HG02938 (cell line): ENCODE measurements around the gene VPS29.
A peak's percentile ranks its signal among the peaks of the same experiment; 100 is the strongest.
"Not testable (repeated sequence)": the region's sequence is repeated elsewhere in the genome, so short reads cannot be mapped to it uniquely, and the experiment has no call there.

Experiments used
- ATAC-seq: cut with Tn5 transposase; IDR thresholded peaks from one replicate; pipeline ENCODE4 v1.9.1; 2021; ENCODE audit warnings: mild to moderate bottlenecking, moderate library complexity; ENCODE audit not compliant: unreplicated experiment

VPS29 gene

GRCh38 chr12:110528277-110528839, 26.4 kb upstream of the VPS29 start:
- ATAC-seq = no peak

DNA sequence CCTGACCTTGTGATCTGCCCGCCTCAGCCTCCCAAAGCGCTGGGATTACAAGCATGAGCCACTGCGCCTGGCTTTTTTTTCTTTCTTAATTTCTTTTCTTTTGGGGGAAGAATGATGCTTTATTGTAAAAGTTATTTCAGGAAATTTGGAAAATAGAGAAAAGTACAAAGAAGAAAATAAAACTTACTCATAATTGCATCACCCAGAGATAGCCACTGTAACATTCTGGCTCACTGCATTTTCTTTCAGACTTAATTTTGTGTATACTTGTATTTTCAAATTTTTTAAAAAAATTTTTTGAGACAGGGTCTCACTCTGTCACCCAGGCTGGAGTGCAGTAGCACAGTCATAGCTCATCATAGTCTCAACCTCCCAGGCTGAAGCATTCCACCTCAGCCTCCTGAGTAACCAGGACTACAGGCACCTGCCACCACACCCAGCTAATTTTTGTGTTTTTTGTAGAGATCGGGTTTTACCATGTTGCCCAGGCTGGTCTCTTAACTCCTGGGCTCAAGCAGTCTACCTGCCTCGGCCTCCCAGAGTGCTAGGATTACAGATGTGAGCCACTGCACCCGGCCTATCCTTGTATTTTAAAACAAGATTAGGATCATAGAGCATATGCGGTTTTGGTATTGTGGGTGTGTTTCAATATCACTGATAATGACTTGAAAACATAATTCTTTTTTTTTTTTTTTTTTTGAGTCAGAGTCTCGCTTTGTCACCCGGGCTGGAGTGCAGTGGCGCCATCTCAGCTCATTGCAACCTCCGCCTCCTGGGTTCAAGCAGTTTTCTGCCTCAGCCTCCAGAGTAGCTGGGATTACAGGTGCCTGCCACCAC, 19.2 kb upstream of the VPS29 start:
- ATAC-seq = not testable (repeated sequence)

DNA sequence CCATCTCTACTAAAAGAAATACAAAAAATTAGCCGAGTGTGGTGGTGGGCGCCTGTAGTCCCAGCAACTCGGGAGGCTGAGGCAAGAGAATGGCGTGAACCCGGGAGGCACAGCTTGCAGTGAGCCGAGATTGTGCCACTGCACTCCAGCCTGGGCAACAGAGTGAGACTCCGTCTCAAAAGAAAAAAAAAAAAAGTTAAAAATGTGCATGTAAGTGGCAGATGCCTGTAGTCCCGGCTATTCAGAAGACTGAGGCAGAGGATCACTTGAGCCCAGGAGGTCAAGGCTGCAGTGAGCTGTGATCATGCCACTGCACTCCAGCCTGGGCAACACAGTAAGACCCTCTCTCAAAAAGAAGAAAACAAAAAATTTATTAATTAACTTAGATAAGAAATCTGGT, 16.1 kb upstream of the VPS29 start:
- not testable (repeated sequence) for ATAC-seq

DNA sequence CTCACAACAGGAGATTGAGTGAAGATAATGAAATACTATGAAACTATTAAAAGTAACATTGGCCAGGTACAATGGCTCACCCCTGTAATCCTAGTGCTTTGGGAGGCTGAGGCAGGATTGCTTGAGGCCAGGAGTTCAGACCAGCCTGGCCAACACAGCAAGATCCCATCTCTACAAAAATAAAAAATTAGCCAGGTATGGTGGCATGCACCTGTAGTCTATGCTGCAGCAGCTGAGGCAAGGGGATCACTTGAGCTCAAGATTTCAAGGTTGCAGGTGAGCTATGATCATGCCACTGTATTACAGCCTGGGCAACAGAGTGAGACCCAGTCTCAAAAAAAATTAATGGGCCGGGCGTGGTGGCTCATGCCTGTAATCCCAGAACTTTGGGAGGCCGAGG, 15.1 kb upstream of the VPS29 start:
- ATAC-seq = no peak

- no peak for ATAC-seq
Measured at GRCh38 chr12:110514363-110514762, 12.5 kb upstream of the VPS29 start.

DNA sequence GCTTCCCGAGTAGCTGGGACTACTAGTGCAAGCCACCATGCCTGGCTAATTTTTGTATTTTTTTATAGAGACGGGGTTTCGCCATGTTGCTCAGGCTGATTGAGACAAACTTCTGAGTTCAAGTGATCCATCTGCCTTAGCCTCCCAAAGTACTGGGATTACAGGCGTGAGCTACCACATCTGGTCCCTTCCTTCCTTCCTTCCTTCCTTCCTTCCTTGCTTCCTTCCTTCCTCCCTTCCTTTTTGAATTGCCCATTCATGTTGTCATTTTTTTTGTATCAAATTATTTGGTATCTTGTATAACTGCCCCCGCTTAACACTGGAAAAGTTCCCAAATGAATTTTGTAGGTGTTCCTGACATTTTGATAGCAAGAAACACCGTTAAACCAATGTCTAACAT, 11.9 kb upstream of the VPS29 start:
- no peak for ATAC-seq

DNA sequence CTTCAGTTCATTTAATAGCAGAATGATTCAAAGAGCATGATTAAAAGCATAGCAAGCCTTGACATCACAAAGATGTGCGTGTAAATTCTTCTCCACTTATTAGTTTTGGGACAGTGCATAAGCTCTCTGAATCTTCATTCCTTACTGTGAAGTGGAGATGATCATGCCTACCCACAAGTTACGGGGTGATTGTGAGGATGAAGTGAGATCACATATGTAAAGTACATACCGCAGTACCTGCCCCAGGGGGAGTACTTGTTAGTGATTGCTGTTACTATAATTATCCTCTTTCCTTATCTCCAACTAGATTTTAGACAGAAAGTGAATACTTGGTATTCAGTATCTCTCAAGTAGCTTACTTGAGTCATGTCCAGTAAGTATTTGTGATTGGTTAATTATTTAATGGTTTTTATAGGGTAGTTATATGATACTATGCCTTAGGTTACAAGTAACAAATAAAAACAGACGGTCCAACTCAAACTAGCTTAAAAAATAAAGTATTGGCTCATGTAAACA, 6.2 kb upstream of the VPS29 start:
- no peak for ATAC-seq

DNA sequence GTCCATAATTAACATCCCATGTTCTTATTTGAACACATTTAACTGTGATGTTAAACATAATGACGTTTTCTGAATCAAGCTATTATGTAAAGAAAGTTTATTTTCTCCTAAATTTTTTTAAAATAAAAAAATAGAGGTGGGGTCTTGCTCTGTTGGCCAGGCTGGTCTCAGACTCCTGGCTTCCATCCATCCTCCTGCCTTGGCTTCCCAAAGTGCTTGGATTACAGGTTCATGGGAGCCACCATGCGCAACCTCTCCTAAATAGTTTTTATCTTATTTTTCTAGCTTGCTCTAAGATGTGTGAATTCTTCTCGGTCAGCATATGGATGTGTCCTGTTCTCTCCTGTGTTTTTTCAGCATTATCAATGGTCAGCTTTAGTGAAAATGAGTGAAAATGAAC, 3.4 kb upstream of the VPS29 start:
- ATAC-seq = no peak

DNA sequence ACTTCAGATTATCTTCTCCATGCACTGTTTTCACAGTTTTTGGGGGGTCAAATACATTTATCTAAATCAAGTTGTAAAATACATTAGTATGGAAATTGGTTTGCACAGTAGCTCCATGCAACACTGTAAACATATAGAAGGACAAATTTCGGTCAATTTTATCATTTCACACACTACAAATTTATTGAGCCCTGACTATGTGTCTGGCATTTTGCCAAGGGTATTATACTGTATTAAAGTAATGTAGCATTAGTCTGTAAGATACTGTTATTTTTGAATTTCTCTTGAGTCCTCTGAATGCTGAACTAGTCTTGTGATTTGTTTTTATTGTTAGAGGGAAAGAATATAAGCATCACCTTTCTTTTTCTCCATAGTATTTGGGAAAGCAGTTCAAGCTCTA, 1.5 kb upstream of the VPS29 start:
- ATAC-seq = no peak

GRCh38 chr12:110501399-110501751, 536 bp downstream of the VPS29 start:
- no peak for ATAC-seq

DNA sequence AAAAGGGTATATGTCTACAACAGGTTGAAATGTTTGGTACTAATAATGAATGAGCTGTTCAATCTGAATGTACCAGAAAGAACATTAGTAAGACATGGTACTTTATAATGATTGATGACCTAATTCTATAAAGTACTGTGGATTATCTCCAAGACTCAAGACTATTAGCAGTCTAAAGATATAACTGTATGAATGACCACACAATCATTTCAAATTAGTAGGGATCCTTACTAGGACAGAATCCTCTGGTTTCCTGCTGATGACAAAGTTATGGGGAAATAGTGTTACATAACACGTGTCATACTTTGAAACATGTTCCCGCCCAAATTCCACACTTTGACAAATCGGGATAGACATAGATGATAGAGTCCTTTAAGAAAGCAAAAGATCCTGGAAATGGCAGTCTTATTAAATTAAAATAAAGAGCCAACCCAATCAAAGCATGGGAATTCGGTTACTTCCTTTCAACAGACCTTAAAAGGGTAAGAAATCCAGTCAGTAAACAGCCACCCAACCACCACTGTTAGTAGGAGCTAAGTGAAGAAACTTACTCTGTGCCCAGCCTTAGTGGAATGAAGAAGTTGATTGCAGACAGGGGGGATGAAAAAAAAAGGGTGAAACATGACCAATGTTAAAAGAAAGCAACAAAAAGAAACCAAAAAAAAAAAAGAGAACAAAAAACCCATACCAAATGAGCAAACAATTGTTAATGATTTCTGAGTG, 2.8 kb downstream of the VPS29 start:
- no peak for ATAC-seq

GRCh38 chr12:110475426-110475825, 26.5 kb downstream of the VPS29 start:
- ATAC-seq = no peak

DNA sequence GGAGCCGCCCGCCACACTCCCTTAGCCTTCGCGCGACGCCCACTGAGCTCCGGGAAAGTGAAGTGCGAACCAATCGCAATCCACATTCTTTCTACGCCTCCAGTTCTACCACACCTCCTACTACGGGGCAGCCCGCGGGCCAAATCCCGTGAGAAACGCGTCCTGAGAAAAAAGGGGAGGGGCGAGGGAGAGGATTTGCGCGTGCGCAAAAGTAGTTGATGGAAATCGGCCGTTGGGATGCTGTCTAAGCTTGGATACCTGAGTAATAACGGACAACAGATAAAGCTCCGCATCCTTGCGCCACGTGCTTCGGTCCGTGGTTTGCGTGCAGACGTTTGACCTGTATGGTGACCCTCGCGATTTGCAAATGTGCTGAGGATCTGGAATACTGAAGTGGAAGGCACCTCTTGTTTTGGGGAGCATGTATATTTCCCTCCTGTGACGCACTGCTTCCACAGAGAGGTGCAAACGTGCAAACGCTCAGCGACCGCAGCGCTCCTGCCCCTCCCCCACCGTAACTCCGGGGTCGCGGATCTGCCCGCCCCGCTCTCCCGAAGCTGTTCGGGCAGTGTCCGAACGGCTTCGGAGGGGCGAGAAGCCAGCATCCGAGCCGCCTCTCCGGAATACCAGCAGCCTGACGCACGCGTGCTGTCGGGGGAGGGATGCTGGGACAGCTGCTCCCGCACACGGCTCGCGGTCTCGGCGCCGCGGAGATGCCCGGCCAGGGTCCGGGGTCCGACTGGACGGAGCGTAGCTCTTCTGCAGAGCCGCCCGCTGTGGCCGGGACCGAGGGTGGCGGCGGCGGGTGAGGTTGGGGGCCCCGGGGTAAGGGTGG, 33.5 kb downstream of the VPS29 start, which contains the start of the genes FAM216A and GPN3:
Gene FAM216A, plus strand, starts transcription at position 632 of the 835 bp plus-strand sequence. Its CDS starts 31 bp downstream, at position 663.
Gene GPN3, minus strand, starts transcription at position 44 of the 835 bp plus-strand sequence. CDS start 54 bp downstream, outside the sequence.
- peak; percentile 73 for ATAC-seq

DNA sequence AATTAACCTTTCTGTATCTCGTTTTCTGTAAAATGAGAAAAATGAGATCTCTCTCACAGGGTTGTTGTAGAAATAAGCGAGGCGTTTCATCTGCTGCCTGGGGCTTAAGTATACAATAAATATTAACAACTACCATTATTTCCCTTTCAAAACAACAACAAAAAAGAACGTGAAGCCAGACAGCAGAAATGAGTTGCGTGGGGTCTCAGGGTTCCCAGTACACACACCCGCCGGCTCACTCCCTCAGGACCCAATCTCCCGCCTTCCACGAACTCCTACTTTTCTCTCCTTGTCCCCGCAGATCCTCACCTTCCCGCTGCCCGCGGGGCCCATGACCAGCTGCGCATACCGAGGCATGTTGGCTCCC, 34.1 kb downstream of the VPS29 start:
- ATAC-seq = no peak

- ATAC-seq = no peak
Measured at GRCh38 chr12:110466791-110467190, 35.1 kb downstream of the VPS29 start.

- not testable (repeated sequence) for ATAC-seq
Measured at GRCh38 chr12:110465765-110466164, 36.1 kb downstream of the VPS29 start.

- no peak for ATAC-seq
Measured at GRCh38 chr12:110465024-110465423, 36.9 kb downstream of the VPS29 start.

DNA sequence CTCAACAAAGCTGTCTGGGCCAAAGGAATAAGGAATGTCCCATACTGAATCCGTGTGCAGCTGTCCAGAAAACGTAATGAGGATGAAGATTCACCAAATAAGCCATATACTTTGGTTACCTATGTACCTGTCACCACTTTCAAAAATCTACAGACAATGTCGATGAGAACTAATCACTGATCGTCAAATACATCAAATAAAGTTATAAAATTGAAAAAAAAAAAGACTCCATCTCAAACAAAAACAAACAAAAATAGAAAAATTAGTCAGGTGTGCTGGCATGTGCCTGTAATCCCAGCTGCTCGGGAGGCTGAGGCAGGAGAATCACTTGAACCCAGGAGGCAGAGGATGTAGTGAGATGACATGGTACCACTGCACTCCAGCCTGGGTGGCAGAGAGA, 40.7 kb downstream of the VPS29 start:
- not testable (repeated sequence) for ATAC-seq

- ATAC-seq = no peak
Measured at GRCh38 chr12:110458756-110459155, 43.2 kb downstream of the VPS29 start.

GRCh38 chr12:110453569-110454296, 48.2 kb downstream of the VPS29 start:
- no peak for ATAC-seq
